BJ (cell line): ENCODE measurements around the gene KSR1. TPM values are rescaled to one million over a fixed set of nuclear protein-coding genes. Genes with fewer than 3 reads are reported as not detected.

Source experiments
- CTCF ChIA-PET: fragments of 350-600 bp; formaldehyde crosslinking; extraction: SDS; loops from one replicate; lab custom pipeline; 2021; ENCODE audit warnings: antibody characterized with exemption, inconsistent platforms; lab: Yijun Ruan, JAX
- POLR2A ChIA-PET: fragments of 300-600 bp; sonication (Branson Sonifier 250); formaldehyde crosslinking; extraction: SDS; loops from one replicate; lab custom pipeline; 2021; ENCODE audit warnings: antibody characterized with exemption; lab: Charles Lee
- DNase-seq: peaks from one replicate; pipeline ENCODE4 v3.0.0-alpha.2; 2011; ENCODE audit warnings: low read depth
- H3K27me3 ChIP-seq: 2 replicates; pipeline ENCODE4 v1.6.0; 2011; ENCODE audit warnings: low read length; ENCODE audit not compliant: control insufficient read depth, insufficient read depth
- H3K36me3 ChIP-seq: 2 replicates; pipeline ENCODE4 v1.5.1; 2011; ENCODE audit warnings: low read length; ENCODE audit not compliant: control insufficient read depth, insufficient read depth
- H3K4me3 ChIP-seq: 2 replicates; pipeline ENCODE4 v1.5.1; 2011; ENCODE audit warnings: low read depth, mild to moderate bottlenecking, control low read depth, low read length
- CTCF ChIP-seq: IDR thresholded peaks from 2 replicates; pipeline ENCODE4 v1.5.1; 2011; ENCODE audit warnings: low read depth, mild to moderate bottlenecking, control low read depth, inconsistent platforms, low read length, moderate library complexity; ENCODE audit not compliant: insufficient read depth
- polyA plus RNA-seq: library from polyadenylated mRNA; depleted of rRNA; stranded (reverse); fragments of >200 nt; gene quantifications from 2 replicates; pipeline ENCODE4 v1.2.3, GENCODE V29; 2011

KSR1 gene
- polyA plus RNA-seq, 1 experiment: 6.8 TPM

- ChIA-PET POLR2A (no interaction called here), CTCF (interaction anchor here (1.0 to 25.2 kb wide), 5 partner anchors 13 to 263 kb away, joined by 3 to 415 read pairs (median 3); no protein-coding TSS in a partner anchor)
- Histone ChIP-seq H3K36me3 (peaks cover 8% of the 10 kb centered on the region), H3K27me3 (no peaks in the 10 kb centered on the region), H3K4me3 (no peak overlapping the region)
- DNase-seq: no peak
- TF ChIP-seq CTCF: no peak
Measured at GRCh38 chr17:27616414-27616813, 160.2 kb downstream of the KSR1 start.

GRCh38 chr17:27618417-27618816 lies 162.2 kb downstream of the KSR1 start:
- POLR2A ChIA-PET: no interaction called here
- Histone ChIP-seq H3K4me3 (no peak overlapping the region), H3K36me3 (peaks cover 13% of the 10 kb centered on the region), H3K27me3 (no peaks in the 10 kb centered on the region)
- no peak for DNase-seq
- CTCF ChIA-PET: interaction anchor here (0.6 to 25.2 kb wide), 5 partner anchors 9 to 213 kb away, joined by 3 to 415 read pairs (median 4); no protein-coding TSS in a partner anchor
- TF ChIP-seq CTCF: no peak

- no peak for TF ChIP-seq CTCF
- Histone ChIP-seq H3K27me3 (no peaks in the 10 kb centered on the region), H3K36me3 (peaks cover 16% of the 10 kb centered on the region), H3K4me3 (no peak overlapping the region)
- no peak for DNase-seq
- ChIA-PET POLR2A (no interaction called here), CTCF (interaction anchor here (0.9 to 2.8 kb wide), 5 partner anchors 11 to 136 kb away, joined by 3 to 11 read pairs (median 4); no protein-coding TSS in a partner anchor)
Measured at GRCh38 chr17:27620721-27621120, 164.5 kb downstream of the KSR1 start.

- ChIA-PET CTCF (interaction anchor here (0.6 to 2.8 kb wide), 7 partner anchors 11 to 166 kb away, joined by 3 to 11 read pairs (median 4); partner anchors contain the start of gene KSR1), POLR2A (no interaction called here)
- no peak for DNase-seq
- Histone ChIP-seq H3K36me3 (peaks cover 15% of the 10 kb centered on the region), H3K4me3 (no peak overlapping the region), H3K27me3 (no peaks in the 10 kb centered on the region)
- TF ChIP-seq CTCF: no peak
Measured at GRCh38 chr17:27621536-27621935, 165.3 kb downstream of the KSR1 start.

- CTCF ChIA-PET: interaction anchor here (0.6 to 2.8 kb wide), 9 partner anchors 10 to 380 kb away, joined by 3 to 13 read pairs (median 4); partner anchors contain the start of gene KSR1
- no peak for DNase-seq
- Histone ChIP-seq H3K27me3 (no peaks in the 10 kb centered on the region), H3K4me3 (no peak overlapping the region), H3K36me3 (peaks cover 13% of the 10 kb centered on the region; the same call in 1 of the 2 replicates)
- no peak for TF ChIP-seq CTCF
- POLR2A ChIA-PET: no interaction called here
Measured at GRCh38 chr17:27621942-27622559, 165.8 kb downstream of the KSR1 start.
